Mucosa of stomach (tissue), 1 donor: Measurements from ENCODE around the gene CPEB1.

Experiments
- H3K27me3 ChIP-seq: one replicate; pipeline ENCODE4 v1.7.0; 2013; ENCODE audit warnings: mild to moderate bottlenecking, low read length; ENCODE audit not compliant: control insufficient read depth, insufficient read depth
- H3K36me3 ChIP-seq: one replicate; pipeline ENCODE4 v1.7.0; 2013; ENCODE audit warnings: low read length; ENCODE audit not compliant: control insufficient read depth, insufficient read depth
- H3K4me1 ChIP-seq: one replicate; pipeline ENCODE4 v1.7.0; 2013; ENCODE audit warnings: mild to moderate bottlenecking, low read length; ENCODE audit not compliant: control insufficient read depth, insufficient read depth
- H3K4me3 ChIP-seq: one replicate; pipeline ENCODE4 v1.7.0; 2013; ENCODE audit warnings: low read length
- H3K9ac ChIP-seq: one replicate; pipeline ENCODE4 v1.7.0; 2013; ENCODE audit warnings: mild to moderate bottlenecking, low read length, moderate library complexity
- H3K9me3 ChIP-seq: one replicate; pipeline ENCODE4 v1.7.0; 2013; ENCODE audit warnings: mild to moderate bottlenecking, low read length, moderate library complexity; ENCODE audit not compliant: control insufficient read depth
- donor health status: Pancreatic carcinoma.

The CPEB1 gene

DNA sequence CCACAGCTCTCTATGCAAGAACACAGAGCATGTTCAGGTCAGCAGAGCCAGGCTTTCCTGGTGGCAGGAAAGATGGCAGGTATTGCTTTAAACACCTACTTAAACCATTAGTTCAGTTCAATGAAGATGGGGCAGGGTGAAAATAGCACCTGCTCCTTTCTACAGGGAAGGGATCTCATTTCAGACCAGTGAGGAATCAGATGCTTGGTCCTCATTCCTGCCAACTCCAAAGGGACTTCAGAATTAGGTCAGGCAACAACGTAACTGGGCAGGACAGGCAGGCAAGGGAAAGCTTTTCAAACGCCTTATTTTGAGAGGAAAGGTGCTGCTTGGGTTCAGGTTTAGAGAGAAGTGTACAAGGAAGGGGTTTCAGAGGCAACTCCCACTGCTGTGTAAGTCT is 94.3 kb downstream of the CPEB1 start:
- Histone ChIP-seq H3K4me3 (no peak overlapping the region), H3K27me3 (no peaks in the 10 kb centered on the region), H3K36me3 (no peaks in the 10 kb centered on the region), H3K9ac (no peak overlapping the region), H3K9me3 (no peaks in the 10 kb centered on the region), H3K4me1 (no peaks in the 10 kb centered on the region)

DNA sequence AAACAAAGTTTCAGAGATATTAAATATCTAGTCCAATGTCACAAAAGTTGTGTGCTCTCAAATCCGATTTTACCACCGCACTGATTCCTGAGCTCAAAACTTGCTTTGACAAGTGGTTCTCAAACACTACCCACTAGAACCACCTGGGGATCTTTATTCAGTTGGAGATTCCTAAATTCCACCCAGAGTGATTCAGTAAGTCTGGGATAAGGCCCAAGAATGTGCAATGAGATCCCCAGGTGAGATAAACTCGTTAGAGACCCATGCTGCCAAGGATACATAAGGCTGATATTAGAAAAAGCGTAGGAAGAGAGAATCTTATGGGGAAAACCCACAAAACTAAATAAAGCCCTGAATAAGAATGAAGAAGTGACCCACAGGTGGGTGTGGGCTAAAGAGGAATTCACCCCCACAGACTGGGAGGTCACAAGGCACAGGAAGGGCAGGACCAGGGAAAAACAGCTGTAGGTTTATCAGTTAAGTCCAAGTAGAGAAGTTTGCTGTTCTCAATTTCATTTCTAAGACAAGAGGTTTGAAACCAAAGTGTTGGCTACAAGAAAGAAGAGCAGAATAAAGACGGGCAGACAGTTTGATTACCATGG is 95.4 kb downstream of the CPEB1 start:
- Histone ChIP-seq H3K9me3 (no peaks in the 10 kb centered on the region), H3K27me3 (no peaks in the 10 kb centered on the region), H3K36me3 (no peaks in the 10 kb centered on the region), H3K4me1 (no peaks in the 10 kb centered on the region), H3K4me3 (no peak overlapping the region), H3K9ac (no peak overlapping the region)

DNA sequence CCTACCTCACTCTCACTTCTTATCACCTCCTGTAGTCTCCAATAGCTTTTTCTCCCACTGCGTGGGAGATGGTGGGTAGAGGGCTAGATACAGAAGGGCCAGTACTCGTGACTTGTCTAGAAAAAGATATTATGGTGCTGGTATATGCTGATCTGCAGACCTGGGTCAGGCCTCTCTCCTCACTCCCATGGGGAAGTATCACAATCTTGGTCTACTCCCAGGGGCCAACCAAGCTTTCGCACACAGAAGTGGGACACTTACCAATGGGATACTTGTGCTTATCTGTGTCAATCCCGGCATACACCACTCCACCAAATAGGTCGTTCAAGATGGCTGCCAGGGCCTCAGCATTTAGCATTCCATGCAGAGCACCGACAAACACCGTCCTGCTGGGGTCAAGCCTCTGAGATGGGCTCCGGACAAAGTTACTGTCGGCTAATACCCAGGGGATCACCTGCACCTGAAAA is 97.9 kb downstream of the CPEB1 start:
- H3K27me3 ChIP-seq = peaks cover 4% of the 10 kb centered on the region
- no peaks in the 10 kb centered on the region for H3K36me3 ChIP-seq
- H3K4me1 ChIP-seq = no peaks in the 10 kb centered on the region
- H3K9me3 ChIP-seq = no peaks in the 10 kb centered on the region
- H3K4me3 ChIP-seq = no peak overlapping the region
- H3K9ac ChIP-seq = no peak overlapping the region

DNA sequence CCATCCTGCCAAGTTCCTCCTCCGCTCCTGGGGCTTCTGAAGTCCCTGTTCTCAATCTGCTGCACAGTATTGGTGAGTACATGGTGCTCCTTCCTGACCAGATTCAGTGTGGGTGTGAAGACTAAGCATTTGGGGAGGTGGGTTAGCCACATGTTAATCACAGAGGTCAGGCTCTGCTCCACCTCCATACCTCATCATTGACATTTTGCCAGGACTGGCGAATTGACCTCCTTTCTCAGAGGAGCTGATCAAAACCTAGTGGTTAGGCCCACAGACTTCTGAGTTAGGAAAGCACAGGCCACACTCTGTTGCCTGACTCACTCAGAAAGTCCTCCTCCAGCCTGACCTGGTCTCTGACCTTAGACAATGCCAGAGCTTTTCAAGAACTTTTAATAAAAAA is 98.5 kb downstream of the CPEB1 start:
- Histone ChIP-seq H3K9ac (no peak overlapping the region), H3K4me1 (no peaks in the 10 kb centered on the region), H3K27me3 (peaks cover 4% of the 10 kb centered on the region), H3K36me3 (no peaks in the 10 kb centered on the region), H3K9me3 (no peaks in the 10 kb centered on the region), H3K4me3 (no peak overlapping the region)

DNA sequence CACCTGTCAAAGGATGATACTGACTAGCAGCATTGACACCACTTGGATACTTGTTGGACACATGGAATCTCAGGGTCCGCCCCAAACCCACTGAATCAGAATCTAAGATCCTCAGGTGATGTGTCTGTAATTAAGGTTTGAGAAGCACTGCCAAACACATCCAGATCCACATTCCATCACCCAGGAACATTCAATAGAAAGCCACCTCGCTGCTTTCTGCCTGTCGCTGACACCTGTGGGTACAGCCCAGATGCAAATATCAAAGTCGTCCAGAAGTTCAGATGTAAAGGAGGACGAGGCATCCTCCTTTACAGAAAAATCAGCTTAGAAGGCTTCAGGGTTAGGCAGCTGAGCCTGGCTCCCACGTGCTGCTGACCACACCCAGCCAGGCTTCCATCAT is 101.7 kb downstream of the CPEB1 start:
- Histone ChIP-seq H3K4me3 (no peak overlapping the region), H3K27me3 (peaks cover 4% of the 10 kb centered on the region), H3K36me3 (no peaks in the 10 kb centered on the region), H3K4me1 (no peaks in the 10 kb centered on the region), H3K9me3 (no peaks in the 10 kb centered on the region), H3K9ac (no peak overlapping the region)

DNA sequence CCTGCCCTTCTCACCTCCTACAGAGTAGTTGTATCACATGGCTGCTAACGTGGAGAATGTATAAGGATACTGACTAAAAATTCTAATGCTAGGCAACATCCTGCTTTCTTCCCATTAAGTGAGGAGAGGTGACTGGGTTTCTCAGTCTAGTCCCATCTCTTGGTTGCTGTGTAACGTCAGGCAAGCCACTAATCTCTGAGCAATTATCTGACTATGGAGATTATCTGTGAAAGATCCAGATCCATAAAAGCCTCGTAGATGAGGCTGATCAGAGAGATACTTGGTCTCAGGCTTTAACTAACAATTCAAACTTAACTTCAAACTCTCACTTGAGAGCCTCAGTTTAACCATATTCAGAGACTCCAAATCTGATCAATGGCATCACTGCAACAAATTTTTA is 102.2 kb downstream of the CPEB1 start:
- Histone ChIP-seq H3K4me3 (no peak overlapping the region), H3K36me3 (no peaks in the 10 kb centered on the region), H3K4me1 (no peaks in the 10 kb centered on the region), H3K9me3 (no peaks in the 10 kb centered on the region), H3K9ac (no peak overlapping the region), H3K27me3 (peaks cover 4% of the 10 kb centered on the region)

DNA sequence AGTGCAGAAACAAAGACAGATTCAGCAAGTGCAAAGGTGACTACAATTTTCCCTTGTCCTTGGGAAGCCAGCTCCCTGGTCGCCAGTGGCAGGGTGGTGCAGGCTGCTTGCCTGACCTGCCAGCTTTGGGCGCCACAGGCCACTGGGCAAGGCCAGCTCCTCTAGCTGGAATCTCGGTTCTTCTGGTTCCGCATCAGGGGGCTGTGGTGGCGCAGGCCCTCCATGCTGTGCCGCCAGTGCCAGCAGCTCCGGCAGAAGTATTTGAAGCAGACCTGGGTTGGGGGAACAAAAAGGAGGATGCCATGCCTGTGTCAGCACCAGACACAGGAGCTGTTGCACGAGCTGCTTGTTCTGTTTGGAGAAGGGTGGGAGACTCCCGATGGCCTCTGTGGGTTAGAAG is 102.7 kb downstream of the CPEB1 start:
- no peak overlapping the region for H3K4me3 ChIP-seq
- H3K9ac ChIP-seq = no peak overlapping the region
- no peaks in the 10 kb centered on the region for H3K36me3 ChIP-seq
- no peaks in the 10 kb centered on the region for H3K9me3 ChIP-seq
- H3K4me1 ChIP-seq = no peaks in the 10 kb centered on the region
- H3K27me3 ChIP-seq = peaks cover 4% of the 10 kb centered on the region

DNA sequence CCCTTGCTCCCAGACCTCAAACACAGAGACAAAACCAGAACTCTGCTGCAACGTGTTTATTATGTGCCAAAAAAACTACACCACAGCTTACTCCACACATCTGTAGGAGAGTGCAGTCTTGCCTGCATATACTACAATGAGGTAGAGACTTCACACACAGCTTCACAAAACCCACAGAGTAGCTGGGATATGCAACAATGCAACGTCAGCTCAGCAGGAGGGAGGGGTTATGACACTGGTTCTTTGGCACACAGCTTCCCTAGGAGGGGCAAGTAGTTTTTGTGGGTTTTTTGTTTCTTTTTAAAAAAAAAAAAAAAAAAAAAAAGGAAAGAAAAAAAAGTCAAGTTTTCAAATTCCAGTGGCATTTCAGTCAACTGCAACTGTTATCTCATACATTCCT is 104.0 kb downstream of the CPEB1 start:
- no peak overlapping the region for H3K4me3 ChIP-seq
- no peaks in the 10 kb centered on the region for H3K9me3 ChIP-seq
- H3K4me1 ChIP-seq = peaks cover 7% of the 10 kb centered on the region
- no peak overlapping the region for H3K9ac ChIP-seq
- peaks cover 4% of the 10 kb centered on the region for H3K27me3 ChIP-seq
- H3K36me3 ChIP-seq = peaks cover 7% of the 10 kb centered on the region

DNA sequence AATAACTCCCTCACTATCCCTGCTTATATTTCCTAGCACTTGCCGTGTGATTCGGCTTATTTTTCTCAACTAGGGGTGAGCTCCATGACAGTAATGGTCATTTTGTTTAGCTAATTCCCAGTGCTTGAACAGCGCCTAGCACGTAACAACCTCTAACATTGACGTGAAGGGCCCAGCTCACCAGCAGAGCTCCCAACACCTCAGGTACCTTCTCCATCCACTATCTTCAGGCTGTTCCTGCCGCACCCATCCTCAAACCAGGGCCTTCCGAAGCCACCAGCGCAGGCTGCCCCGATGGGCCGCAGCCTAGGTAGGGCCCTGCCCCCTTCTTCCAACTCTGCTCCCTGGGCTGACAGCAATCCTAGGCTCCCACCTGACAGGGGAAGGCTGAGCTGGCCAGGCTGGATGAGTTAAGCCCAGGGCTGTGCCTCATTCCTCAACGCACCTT is 106.2 kb downstream of the CPEB1 start:
- Histone ChIP-seq H3K9ac (peak overlapping the region; percentile 83), H3K4me1 (peaks cover 11% of the 10 kb centered on the region), H3K36me3 (peaks cover 22% of the 10 kb centered on the region), H3K27me3 (peaks cover 4% of the 10 kb centered on the region), H3K9me3 (no peaks in the 10 kb centered on the region), H3K4me3 (peak overlapping the region; percentile 83)

DNA sequence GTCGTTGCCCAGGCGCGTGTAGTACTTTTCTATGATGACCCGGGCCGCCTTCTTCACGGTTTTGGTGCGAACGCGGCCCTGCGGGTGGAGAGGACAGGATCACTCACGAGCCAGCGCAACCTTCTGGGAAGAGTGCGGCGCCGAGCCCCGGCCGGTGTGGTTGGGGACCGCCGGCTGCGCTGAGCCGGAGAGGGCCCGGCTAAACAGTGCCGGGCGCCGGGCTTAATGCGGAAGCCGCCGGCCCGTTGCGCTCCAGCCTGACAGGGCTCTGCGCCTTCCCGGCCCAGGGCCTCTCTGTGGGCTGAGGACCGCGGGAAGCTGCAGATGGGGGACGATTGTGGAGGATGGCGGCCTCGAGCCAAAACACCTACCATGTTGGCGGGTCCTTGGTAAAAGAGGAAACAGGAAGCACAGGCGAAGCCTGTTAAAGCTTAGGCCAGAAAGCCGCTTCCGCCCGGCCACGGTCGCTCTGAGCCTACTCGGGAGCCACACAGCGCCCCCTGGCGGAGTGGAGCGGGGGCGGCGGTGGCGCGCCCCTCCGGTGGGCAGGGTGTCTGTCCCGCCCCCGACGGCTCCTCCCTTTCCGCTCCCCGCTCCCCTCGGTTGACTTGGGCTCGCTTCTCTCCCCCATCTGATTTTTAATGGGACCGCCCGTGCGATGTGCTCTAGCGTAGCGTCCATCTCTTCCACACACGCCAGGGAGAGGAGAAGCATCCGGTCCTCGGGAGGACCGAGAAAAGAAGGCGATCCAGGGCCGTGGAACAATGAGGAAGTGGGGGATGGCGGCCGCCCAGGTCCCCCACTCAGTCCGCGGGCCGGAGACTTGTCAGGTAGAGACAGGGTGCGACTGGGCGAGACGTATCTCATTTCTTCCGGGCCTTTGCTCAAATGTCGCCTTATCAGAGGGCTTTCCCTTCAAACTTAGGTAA is 106.8 kb downstream of the CPEB1 start, which contains the start of gene RPS17:
Gene RPS17, minus strand, starts transcription at position 403 of the 929 bp plus-strand sequence. Its CDS starts 29 bp downstream, at position 374.
- H3K9ac ChIP-seq = peak within 1 kb of the TSS; percentile 83
- H3K27me3 ChIP-seq = peaks cover 4% of the 10 kb centered on the region
- H3K4me3 ChIP-seq = peak within 1 kb of the TSS; percentile 86
- peaks cover 11% of the 10 kb centered on the region for H3K4me1 ChIP-seq
- no peaks in the 10 kb centered on the region for H3K9me3 ChIP-seq
- H3K36me3 ChIP-seq = peaks cover 22% of the 10 kb centered on the region

DNA sequence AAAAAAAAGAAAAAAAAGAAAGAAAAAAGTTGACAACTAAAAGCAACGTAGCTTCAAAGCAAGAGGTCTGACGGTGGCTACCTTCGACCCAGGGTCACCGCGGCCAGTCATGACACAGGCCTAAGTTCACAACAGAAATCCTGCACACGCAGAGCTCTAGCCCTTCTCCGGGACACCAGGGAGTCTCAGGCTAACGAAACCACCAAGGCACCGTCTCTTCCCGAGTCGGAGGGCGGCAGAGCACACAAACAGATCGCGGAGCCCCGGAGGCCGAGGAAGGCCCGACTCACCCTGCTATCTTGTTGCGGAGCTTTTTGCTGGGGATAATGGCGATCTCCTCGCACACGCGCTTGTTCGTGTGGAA is 107.5 kb downstream of the CPEB1 start:
- Histone ChIP-seq H3K36me3 (peaks cover 22% of the 10 kb centered on the region), H3K9ac (peak overlapping the region; percentile 83), H3K27me3 (peaks cover 3% of the 10 kb centered on the region), H3K4me1 (peaks cover 11% of the 10 kb centered on the region), H3K4me3 (peak overlapping the region; percentile 86), H3K9me3 (no peaks in the 10 kb centered on the region)

DNA sequence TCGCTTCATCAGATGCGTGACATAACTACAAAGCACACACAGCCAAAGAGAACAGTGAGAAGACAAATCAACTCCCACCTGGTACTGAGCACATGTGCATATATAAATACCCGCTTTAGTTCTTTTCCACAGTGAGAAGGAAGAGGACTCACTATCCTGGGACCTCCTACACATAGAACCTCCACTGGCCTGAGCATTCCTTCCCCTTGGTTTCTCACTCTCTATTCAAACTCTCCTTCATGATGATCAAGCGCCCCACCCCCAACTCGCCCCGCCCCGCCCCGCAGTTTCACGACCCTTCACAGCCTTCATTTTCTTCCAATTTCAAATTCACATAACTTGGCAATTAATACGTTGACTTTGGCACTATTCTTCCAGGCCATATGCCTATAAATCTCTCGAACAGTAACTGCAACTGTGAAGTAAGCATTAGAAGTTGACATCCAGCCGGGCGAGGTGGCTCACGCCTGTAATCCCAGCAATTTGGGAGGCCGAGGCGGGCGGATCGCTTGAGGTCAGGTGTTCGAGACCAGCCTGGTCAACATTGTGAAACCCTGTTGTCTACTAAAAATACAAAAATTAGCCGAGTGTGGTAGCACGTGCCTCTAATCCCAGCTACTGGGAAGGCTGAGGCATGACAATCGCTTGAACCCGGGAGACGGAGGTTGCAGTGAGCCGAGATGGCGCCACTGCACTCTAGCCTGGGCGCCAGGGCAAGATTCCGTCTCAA is 108.0 kb downstream of the CPEB1 start:
- peaks cover 11% of the 10 kb centered on the region for H3K4me1 ChIP-seq
- peak overlapping the region; percentile 86 for H3K4me3 ChIP-seq
- H3K27me3 ChIP-seq = no peaks in the 10 kb centered on the region
- H3K9me3 ChIP-seq = no peaks in the 10 kb centered on the region
- H3K9ac ChIP-seq = peak overlapping the region; percentile 83
- H3K36me3 ChIP-seq = peaks cover 22% of the 10 kb centered on the region
